GM18520 (cell line): ENCODE results near the gene ZNF275.
"Not testable (repeated sequence)": the region's sequence is repeated elsewhere in the genome, so short reads cannot be mapped to it uniquely, and the experiment has no call there.

Source experiments
- ATAC-seq: cut with Tn5 transposase; IDR thresholded peaks from one replicate; pipeline ENCODE4 v1.9.1; 2021; ENCODE audit not compliant: unreplicated experiment

ZNF275 gene

DNA sequence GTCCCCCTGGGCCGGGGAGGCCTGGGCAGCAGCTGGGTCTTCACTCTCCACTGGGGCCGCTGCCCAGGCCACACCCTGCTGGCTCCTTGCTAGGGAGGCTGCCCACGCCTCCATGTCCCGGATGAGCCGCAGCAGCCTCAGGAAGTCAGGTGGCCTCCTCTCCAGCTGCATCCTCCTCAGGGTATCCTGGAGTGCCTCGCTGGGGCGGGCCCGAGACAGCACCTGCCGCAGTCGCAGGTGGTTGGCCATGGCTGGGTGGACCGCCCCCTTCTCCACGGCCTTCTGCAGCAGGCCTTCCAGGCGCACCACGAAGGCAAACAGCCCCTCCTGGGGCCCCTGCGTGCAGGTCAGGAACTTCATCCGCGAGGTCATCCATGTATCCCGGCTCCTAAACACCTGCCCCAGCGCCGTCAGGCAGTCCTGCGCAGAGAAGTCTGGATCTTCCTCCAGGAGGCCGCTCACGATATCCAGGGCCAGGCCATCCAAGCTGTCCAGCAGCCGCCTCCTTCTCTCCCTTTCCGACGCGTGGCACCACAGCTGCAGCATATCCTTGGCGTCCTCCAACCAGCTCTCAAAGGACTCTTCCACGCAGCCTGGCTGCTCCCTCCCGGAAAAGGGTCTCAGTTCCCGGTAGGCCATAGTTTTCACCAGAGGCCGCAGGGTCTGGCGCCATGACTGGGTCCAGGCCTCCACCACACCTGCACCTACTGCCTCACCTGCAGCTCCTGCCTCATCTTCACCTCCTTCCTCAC lies 14.5 kb upstream of the ZNF275 start:
- no peak for ATAC-seq

- not testable (repeated sequence) for ATAC-seq
Observed at GRCh38 chrX:153320047-153320443, 13.9 kb upstream of the ZNF275 start.

GRCh38 chrX:153320555-153321184 lies 13.3 kb upstream of the ZNF275 start:
- ATAC-seq = no peak

GRCh38 chrX:153321381-153322124 lies 12.4 kb upstream of the ZNF275 start, which contains the start of gene PNMA6F:
Gene PNMA6F, minus strand, starts transcription at chrX:153321767. Its CDS starts 1,093 bp downstream, at chrX:153320674.
- ATAC-seq = no peak

DNA sequence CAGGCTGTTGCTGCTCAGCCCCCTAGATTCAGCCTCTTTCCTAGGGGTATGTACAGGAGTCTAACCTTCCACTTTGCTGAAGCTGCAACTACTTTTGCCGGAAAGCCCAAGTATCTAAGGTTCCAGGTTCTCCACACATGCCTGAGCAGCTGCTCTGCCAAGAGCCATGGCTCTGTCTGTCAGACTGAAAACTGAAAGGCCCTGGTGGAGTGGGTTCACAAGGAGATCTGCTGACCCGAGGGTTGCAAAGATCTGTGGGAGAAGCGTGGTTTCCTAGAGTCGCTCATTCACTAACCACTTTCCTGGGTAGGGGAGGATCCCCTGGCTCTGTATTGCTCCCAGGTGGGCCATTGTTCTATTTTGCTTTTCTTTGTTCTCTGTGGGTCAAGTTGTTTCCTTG lies 6.4 kb upstream of the ZNF275 start:
- no peak for ATAC-seq

DNA sequence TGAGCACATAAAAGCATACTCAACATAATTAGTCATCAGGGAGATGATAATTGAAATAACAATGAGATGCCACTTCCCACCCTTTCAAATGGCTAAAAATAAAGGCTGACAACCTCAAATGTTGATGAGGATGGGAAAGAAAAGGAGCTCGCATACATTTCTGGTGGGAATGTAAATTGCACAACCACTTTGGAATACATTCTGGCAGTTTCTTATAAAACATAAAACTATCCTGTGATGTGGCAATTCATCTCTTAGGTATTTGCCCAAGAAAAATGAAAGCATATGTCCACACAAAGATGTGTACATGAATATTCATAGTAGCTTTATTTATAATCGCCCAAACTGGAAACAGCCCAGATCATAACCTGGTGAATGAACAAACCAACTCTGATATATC lies 687 bp upstream of the ZNF275 start:
- ATAC-seq = no peak

- no peak for ATAC-seq
Observed at GRCh38 chrX:153334654-153335295, 822 bp downstream of the ZNF275 start.

DNA sequence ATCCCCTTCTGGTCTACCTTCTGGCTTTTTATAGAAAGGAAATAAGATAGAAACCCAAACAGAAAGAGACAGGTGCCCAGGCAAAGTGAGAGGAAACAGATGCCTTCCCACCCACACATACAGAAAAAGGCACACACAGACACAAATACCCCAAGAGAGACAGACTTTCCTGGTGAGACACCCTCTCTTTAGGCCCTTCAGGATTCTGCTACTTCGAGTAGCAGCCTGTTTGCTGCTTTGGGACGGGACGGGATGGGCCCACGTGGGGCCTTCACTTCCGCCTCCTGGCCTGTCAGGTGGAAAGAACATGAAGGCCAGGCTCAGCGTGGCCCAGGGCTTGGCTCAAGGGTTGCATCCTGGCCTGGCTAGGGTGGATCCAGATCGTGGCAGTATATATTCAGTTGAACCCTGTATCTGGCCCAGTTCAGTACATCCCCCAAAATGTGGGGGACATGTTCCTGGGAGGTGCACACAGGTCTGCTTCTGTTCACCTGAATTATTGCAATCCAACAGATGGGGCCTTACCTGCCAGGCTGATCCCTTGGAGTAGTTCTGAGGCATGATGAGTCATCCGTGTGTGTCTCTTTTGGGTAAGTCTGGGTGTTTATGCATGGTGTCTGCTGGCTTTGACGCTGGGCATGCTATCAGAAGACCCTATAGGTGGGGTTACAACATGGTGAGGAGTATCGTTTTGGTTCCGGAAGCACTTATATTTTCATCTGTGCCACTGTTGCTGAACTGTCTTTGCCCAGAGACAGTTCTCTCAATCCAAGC lies 2.4 kb downstream of the ZNF275 start:
- no peak for ATAC-seq

GRCh38 chrX:153336988-153337387 lies 3.0 kb downstream of the ZNF275 start:
- no peak for ATAC-seq

GRCh38 chrX:153338836-153339235 lies 4.9 kb downstream of the ZNF275 start:
- ATAC-seq = no peak

DNA sequence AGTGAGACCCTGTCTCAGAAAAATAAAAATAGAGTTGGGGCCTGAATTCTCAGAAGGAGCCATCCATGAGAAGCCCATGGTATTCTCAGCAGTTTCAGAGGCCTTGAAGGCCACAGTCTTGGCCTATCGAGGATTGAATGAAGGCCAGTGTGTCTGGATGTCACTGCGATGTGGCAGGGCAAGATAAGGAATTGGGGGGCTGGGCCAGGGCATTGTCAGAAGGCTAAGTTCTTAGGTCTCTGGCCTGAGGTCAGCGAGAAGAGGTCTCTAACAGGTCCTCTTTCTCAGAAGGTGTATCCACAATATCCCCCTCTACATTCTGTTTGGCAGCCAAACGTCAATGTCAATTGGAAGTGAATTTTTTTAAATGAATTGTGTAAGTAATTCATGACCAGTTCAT lies 5.7 kb downstream of the ZNF275 start:
- no peak for ATAC-seq

DNA sequence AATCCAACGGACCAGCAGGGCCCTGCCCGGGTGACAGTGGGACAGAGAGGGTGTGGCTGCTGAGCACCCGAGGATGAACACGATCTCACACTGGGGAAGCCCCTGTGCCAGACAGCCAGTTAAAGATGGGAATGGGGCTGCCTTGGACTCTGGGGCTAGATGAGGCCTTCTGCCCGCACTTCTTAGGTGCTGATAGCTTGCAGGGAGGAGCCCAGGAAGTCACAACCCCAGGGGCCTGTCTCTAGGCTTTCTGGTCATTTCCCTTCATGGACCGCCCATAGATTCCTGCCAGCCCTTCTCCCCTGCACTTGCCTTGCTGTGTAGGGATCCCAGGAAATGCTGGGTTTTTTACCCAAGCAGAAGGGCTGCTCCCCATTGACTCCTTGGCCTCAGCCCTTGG lies 6.2 kb downstream of the ZNF275 start:
- no peak for ATAC-seq

DNA sequence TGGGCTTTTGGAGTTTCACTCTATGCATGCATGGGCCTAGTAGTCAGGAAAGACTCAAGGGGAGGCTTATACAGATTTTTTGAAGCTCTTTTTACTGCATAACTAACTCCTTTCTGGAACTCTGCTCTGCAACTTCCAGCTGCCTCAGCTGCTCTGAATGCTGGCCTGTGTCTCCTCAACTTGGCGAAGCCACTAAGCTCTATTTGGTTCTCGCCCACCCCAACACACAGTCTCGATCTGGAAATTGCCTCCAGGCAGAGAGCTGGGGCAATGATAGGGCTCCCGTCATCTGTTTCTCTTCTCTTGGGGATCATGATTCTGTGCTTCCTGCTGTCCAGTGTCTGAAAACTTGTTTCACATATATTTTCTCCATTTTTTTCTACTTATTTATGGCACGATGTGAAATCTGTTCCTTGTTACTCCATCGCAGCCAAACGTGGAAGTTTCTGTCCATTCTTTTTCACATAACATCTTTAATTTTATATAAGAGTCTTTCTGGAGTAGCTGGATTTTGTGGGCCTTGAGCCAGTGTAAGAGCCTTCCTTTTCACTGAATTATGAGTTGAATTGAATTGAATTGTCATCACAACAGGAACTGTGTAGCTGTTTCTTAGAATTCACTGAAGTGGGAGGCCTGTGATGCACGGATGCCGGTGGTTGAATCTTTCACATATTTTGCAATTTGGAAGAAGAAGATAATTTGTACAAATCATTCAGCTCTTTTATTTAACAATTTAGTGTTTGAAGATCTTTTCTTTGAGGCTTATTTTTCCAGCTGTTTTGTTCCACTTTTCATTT lies 9.0 kb downstream of the ZNF275 start:
- ATAC-seq = no peak

DNA sequence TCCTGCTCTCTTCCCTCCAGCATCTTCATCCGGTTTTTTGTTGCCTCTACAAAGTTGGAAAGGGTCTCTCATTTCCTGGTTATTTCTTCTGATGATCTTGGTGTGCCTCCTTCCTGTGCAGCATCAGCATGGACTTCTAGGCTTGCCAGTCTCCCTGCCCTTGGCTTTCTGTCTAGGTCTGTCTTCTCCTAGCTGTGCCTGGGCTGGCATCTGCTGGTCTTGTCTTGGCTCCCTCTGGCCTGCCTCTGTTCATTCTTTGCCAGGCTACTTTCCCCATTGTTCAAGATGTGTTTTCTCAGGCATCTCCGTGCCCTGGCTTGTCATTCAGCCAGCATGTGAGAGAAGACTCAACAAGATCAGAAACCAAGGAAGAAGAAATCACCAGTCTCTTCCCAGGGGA lies 9.7 kb downstream of the ZNF275 start:
- no peak for ATAC-seq

GRCh38 chrX:153347530-153347929 lies 13.6 kb downstream of the ZNF275 start:
- ATAC-seq = no peak

- no peak for ATAC-seq
Observed at GRCh38 chrX:153348421-153348820, 14.5 kb downstream of the ZNF275 start.

GRCh38 chrX:153349952-153350351 lies 16.0 kb downstream of the ZNF275 start:
- ATAC-seq = no peak

DNA sequence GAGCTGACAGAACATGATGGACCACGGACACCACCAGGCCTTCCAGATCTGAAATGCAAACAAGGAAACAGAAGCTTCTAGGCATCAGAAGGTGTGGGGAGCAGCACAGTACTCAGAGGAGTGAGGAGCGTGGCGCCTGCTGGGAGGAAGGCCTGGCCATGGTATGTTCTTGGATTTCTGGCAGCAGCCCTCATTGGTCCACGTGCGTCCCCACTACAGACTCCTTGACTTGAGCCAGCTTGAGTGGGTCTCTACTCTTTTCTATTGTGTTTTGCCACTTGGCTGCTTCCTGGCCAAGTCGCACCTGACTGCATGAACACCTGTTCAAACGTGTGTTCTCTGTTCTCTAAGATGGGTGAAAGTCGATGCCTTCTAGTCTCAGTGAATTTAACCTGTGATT lies 18.0 kb downstream of the ZNF275 start:
- ATAC-seq = no peak

DNA sequence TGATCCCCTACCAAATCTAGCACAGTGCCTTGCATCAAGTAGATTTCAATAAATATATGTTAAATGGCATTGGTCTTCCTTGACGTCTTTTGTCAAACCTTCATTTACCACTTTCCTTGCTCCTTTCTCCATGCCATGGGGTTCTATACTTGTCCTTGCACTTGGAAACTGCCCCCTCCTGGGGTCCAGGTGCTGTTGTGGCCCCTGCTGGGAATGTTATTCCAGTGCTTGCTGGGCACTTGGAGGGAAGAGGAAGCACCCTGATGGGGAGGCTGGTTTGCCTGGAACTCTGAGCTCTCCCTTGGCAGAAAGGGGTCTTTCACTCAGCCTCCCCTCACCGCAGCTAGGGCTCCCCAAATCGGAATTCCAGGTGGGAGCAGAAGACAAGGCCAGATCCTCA lies 18.9 kb downstream of the ZNF275 start:
- ATAC-seq = no peak

DNA sequence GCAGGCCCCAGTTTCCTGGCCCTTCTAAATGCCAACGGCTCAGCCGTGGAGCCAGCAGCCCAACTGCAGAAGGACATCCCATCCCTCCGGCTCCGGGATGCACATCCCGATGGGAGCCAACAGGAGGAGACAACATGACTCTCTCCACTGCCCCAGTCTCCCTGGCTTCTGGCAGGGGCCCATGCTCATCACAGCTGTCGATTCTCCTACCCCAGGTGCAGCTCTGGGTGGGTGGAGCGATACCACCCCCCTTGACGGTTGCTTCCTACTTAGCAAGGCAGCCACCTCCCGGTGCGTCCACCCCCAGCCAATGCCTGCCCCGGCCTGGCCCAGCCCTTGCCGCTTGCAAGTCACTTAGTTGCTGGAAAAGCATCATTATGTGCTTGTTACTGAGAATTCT lies 19.5 kb downstream of the ZNF275 start:
- no peak for ATAC-seq
